ENCODE results near the gene SRI.
"Not testable (repeated sequence)": the region's sequence is repeated elsewhere in the genome, so short reads cannot be mapped to it uniquely, and the experiment has no call there.

Gene SRI

GRCh38 chr7:88219781-88220747 lies at the start of gene SRI:
TSS of gene SRI (minus strand) at chr7:88220038. CDS start at chr7:88220026, 12 bp downstream.
- DNase-seq = peak; percentile 82

GRCh38 chr7:88269586-88269985 lies 49.7 kb upstream of the SRI start:
- DNase-seq = no peak

GRCh38 chr7:88268858-88269257 lies 49.0 kb upstream of the SRI start:
- DNase-seq = no peak

GRCh38 chr7:88268051-88268450 lies 48.2 kb upstream of the SRI start:
- no peak for DNase-seq

GRCh38 chr7:88267421-88267820 lies 47.6 kb upstream of the SRI start:
- no peak for DNase-seq

GRCh38 chr7:88264987-88265386 lies 45.1 kb upstream of the SRI start:
- not testable (repeated sequence) for DNase-seq

GRCh38 chr7:88262562-88262961 lies 42.7 kb upstream of the SRI start:
- DNase-seq = no peak

GRCh38 chr7:88260719-88261118 lies 40.9 kb upstream of the SRI start:
- DNase-seq = no peak

GRCh38 chr7:88259656-88260380 lies 40.0 kb upstream of the SRI start:
- DNase-seq = no peak

GRCh38 chr7:88258296-88258695 lies 38.5 kb upstream of the SRI start:
- not testable (repeated sequence) for DNase-seq

- DNase-seq = no peak
Measured at GRCh38 chr7:88256906-88257305, 37.1 kb upstream of the SRI start.

GRCh38 chr7:88254721-88255424 lies 35.0 kb upstream of the SRI start:
- DNase-seq = no peak

- DNase-seq = no peak
Measured at GRCh38 chr7:88253640-88254039, 33.8 kb upstream of the SRI start.

- DNase-seq = no peak
Measured at GRCh38 chr7:88244258-88244657, 24.4 kb upstream of the SRI start.

GRCh38 chr7:88243345-88243909 lies 23.6 kb upstream of the SRI start:
- DNase-seq = peak; percentile 57

GRCh38 chr7:88239852-88240251 lies 20.0 kb upstream of the SRI start:
- no peak for DNase-seq

GRCh38 chr7:88233828-88234227 lies 14.0 kb upstream of the SRI start:
- no peak for DNase-seq

- DNase-seq = no peak
Measured at GRCh38 chr7:88230646-88231045, 10.8 kb upstream of the SRI start.

- DNase-seq = no peak
Measured at GRCh38 chr7:88229302-88229995, 9.6 kb upstream of the SRI start.

- no peak for DNase-seq
Measured at GRCh38 chr7:88226886-88227516, 7.2 kb upstream of the SRI start.

- no peak for DNase-seq
Measured at GRCh38 chr7:88226201-88226600, 6.4 kb upstream of the SRI start.
